Heart right ventricle (tissue), 16 donors: ENCODE results near the gene NEU4. TPM values are rescaled to one million over a fixed set of nuclear protein-coding genes. Genes with fewer than 3 reads are reported as not detected.

ENCODE experiments used
- ATAC-seq, 8 donors: fragments of 200-7000 bp; cut with Tn5 transposase; one replicate each; pipeline ENCODE4 v1.9.1; 2020; ENCODE audit warnings: mild to moderate bottlenecking in 8 of 8, moderate library complexity in 8 of 8, moderate number of reproducible peaks in 1 of 8
- DNase-seq, 2 donors: peaks; one replicate each; pipeline ENCODE4 v3.0.0-alpha.2; 2020
- H3K27ac ChIP-seq, 10 donors: fragments of 200-600 bp; sonication (generic) in 2 of 10; one replicate each; pipeline versions ENCODE4 v1.5.0 to v1.8.0; 2020 to 2022; ENCODE audit warnings: mild to moderate bottlenecking in 3 of 10
- H3K27me3 ChIP-seq, 7 donors: fragments of 200-600 bp; one replicate each; pipeline ENCODE4 v1.8.0; 2021 to 2022; ENCODE audit warnings: mild to moderate bottlenecking in 2 of 7
- H3K36me3 ChIP-seq, 9 donors: fragments of 200-600 bp; sonication (generic) in 1 of 9; one replicate each; pipeline versions ENCODE4 v1.5.0 to v1.8.0; 2020 to 2022; ENCODE audit warnings: mild to moderate bottlenecking in 2 of 9
- H3K4me1 ChIP-seq, 9 donors: fragments of 200-600 bp; sonication (generic) in 1 of 9; one replicate each; pipeline versions ENCODE4 v1.5.0 to v1.8.0; 2020 to 2022; ENCODE audit warnings: mild to moderate bottlenecking in 4 of 9
- H3K4me3 ChIP-seq, 10 donors: fragments of 200-600 bp; sonication (generic) in 2 of 10; one replicate each; pipeline versions ENCODE4 v1.5.0 to v1.8.0; 2020 to 2022; ENCODE audit warnings: mild to moderate bottlenecking in 7 of 10, moderate library complexity in 2 of 10
- H3K9me3 ChIP-seq, 11 donors: fragments of 200-600 bp in 10 of 11; sonication (generic) in 2 of 11; one replicate each; pipeline versions ENCODE4 v1.5.0 to v1.8.0; 2013 to 2022; ENCODE audit warnings: mild to moderate bottlenecking in 2 of 11, control low read depth in 1 of 11, moderate library complexity in 1 of 11
- CTCF ChIP-seq, 9 donors: fragments of 200-600 bp; sonication (generic) in 2 of 9; IDR thresholded peaks; one replicate each; pipeline versions ENCODE4 v1.5.0 to v1.8.0; 2021 to 2022; ENCODE audit warnings: antibody characterized with exemption in 9 of 9, mild to moderate bottlenecking in 5 of 9, moderate library complexity in 1 of 9
- WGBS, 2 donors: extraction: QIAGEN DNeasy Blood & Tissue Kit; methylation state at CpG; one replicate each; pipeline ENCODE4 v1.1.7; 2013; ENCODE audit warnings: inconsistent platforms in 1 of 2; 5-methylcytosine and 5-hydroxymethylcytosine counted together
- intact Hi-C, 10 donors: fragments of 100-400 bp; cut with DNase I; formaldehyde crosslinking; loops; one replicate each; pipeline versions ENCODE4 v1.11.1 to v1.14.2; 2022
- polyA plus RNA-seq, 2 donors: library from polyadenylated mRNA; stranded (reverse); fragments of 200-250 nt; gene quantifications; one replicate each; pipeline ENCODE4 v1.2.3, GENCODE V29; 2013
- total RNA-seq, 10 donors: library from RNA; stranded (reverse); fragmentation: NEBNext Ultra II Directional in 3 of 10; extraction: Animal tissue kit (Norgen Biotek cat#: 25700) in 3 of 10; gene quantifications; one replicate each; pipeline versions ENCODE4 v1.2.1 to v1.2.4, GENCODE V29; 2021 to 2023
- donor health status: Arrhythmogenic right ventricular cardiomyopathy.
- donor health status: ischemic (EF 13 %, LVEDD 7.1; RV severe dilation, severe dysfunction).
- donor health status: healthy with polysubstance abuse.
- donor health status: DM: no; HTN: yes; CAD: no.
- donor health status: DM: no; HTN: no; CAD: no.
- donor health status: ischemic (EF 25% LVEDD 6.9; RV normal size, moderate dysfunction).
- donor health status: ischemic (EF 25% LVEDD 5.7; RV mildly dilated, moderate dysfunction).
- donor health status: healthy.
- donor health status: DM: yes; HTN: yes; CAD: no.
- donor health status: Ischemic cardiomyopathy.
- donor health status: ischemic (EF 35%, LVEDD 5.7; RV mildly dilated, moderate dysfunction).
- donor health status: nonischemic (EF 11% LVEDD 7.7; RV severe dilation, severe dysfunction).
- donor health status: DM: yes; HTN: yes; CAD: no.
- donor health status: PGD.
- donor health status: ischemic (EF 29% LVEDD 5.4; RV normal size, mild dysfunction).
- donor health status: nonischemic (EF 23%, LVEDD 6.1; RV moderate dilation, normal function).

The NEU4 gene
- total and polyA plus RNA-seq, 12 donors: 0.07 to 1.2 (median 0.46) TPM; not detected in 2

DNA sequence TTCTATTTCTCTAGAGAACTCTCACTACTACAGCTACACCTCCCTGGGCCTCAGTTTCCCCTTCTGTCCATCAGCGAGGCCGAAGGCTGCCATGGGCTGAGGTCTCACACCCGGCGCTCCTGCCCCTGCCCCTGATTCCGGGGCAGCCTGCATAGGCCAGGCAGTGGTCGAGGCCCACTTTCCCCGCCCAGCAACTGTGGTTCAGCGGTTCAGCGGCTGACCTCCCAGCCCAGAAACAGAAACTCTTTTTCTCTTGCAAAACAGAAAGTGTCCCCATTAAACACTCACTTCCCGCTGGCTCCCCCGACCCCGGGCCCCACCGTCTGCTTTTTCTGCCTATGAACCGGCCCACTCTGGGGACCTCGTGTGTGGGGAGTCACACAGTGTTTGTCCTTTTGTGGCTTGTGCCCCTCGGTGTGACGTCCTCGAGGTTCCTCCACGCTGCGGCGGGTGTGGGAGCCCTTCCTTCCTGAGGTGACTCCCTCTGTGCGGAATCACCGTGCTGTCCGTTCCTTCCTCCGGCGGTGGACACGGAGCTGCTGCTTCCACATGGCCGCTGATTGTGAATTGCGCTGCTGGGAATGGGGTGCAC, 33.7 kb downstream of the NEU4 start:
- peaks cover 0 to 6% (median 0%) of the 10 kb centered on the region in 7 donors for H3K27me3 ChIP-seq
- H3K4me3 ChIP-seq: peak overlapping the region in 6 of 10 donors; percentile 4 to 46 (median 36)
- H3K9me3 ChIP-seq: no peaks in the 10 kb centered on the region
- H3K27ac ChIP-seq: peak overlapping the region in 9 of 10 donors; percentile 38 to 88 (median 74)
- intact Hi-C loops: no loop called here
- TF ChIP-seq CTCF (IDR thresholded peaks at IDR 0.05): no peak
- no peaks in the 10 kb centered on the region for H3K36me3 ChIP-seq
- peaks cover 4 to 34% (median 23%) of the 10 kb centered on the region in 9 donors for H3K4me1 ChIP-seq
- 56 to 64% methylated on average over 29 of the region's 29 CpGs for WGBS, 2 donors
- ATAC-seq (peak; percentile 21 to 90 (median 44)), DNase-seq (peak; percentile 49 to 60)

GRCh38 chr2:241843321-241844065, 34.5 kb downstream of the NEU4 start:
- TF ChIP-seq CTCF (IDR thresholded peaks at IDR 0.05): no peak
- H3K27me3 ChIP-seq: peaks cover 0 to 6% (median 0%) of the 10 kb centered on the region in 7 donors
- H3K4me1 ChIP-seq: peaks cover 4 to 34% (median 23%) of the 10 kb centered on the region in 9 donors
- intact Hi-C loops: no loop called here
- H3K36me3 ChIP-seq: no peaks in the 10 kb centered on the region
- WGBS, 2 donors: 51 to 57% methylated on average over 45 to 52 of the region's 52 CpGs
- H3K9me3 ChIP-seq: no peaks in the 10 kb centered on the region
- peak overlapping the region in 7 of 10 donors; percentile 12 to 46 (median 38) for H3K4me3 ChIP-seq
- DNase-seq (peak in 1 of 2 donors; percentile 18), ATAC-seq (peak in 5 of 8 donors; percentile 2 to 37 (median 8))
- H3K27ac ChIP-seq: peak overlapping the region in 9 of 10 donors; percentile 38 to 88 (median 74)

DNA sequence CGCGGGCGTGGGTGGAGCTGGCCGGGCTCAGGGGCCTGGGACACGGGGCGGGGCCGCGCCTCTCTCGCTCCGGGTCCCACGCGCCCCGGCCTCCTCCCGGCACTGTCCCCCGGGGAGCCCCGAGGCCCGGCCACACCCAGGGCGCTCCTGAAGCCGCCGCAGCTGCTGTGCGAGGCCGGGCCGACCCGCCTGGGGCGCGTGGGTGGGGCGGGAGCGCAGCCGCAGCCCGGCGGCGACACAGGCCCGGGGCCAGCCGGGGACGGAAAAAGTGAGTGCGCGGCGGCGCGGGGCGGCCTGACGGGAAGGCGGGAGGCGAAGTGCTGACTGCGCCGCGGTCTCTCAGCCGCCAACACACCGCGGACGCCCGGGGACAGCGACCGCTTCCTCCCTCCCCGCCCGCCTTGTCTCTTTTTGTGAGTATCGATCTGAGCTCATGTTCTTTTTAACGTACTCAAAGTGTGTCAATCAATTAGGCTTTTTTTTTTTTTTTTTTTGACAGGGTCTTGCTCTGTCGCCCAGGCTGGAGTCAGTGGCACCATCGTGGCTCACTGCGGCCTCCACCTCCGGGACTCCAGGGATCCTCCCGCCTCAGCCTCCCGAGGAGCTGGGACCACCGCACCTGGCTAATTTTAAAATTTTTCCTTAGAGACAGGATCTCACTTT, 35.2 kb downstream of the NEU4 start:
- Histone ChIP-seq H3K4me1 (peaks cover 4 to 34% (median 23%) of the 10 kb centered on the region in 9 donors), H3K27ac (peak overlapping the region in 9 of 10 donors; percentile 38 to 88 (median 74)), H3K4me3 (peak overlapping the region in 9 of 10 donors; percentile 12 to 53 (median 46)), H3K36me3 (no peaks in the 10 kb centered on the region), H3K27me3 (peaks cover 0 to 6% (median 0%) of the 10 kb centered on the region in 7 donors), H3K9me3 (no peaks in the 10 kb centered on the region)
- intact Hi-C loops: no loop called here
- TF ChIP-seq CTCF (IDR thresholded peaks at IDR 0.05): peak in 4 of 9 donors; percentile 14 to 41 (median 28)
- DNase-seq: peak; percentile 82 to 84
- WGBS, 2 donors: 5 to 9% methylated on average over 48 to 59 of the region's 65 CpGs
- peak; percentile 82 to 94 (median 84) for ATAC-seq
